K562 (cell line): ENCODE measurements around the gene KCNK4. TPM values are rescaled to one million over a fixed set of nuclear protein-coding genes. Genes with fewer than 3 reads are reported as not detected.

Experiments
- ATAC-seq: fragments of 200-7000 bp; cut with Tn5 transposase; 3 replicates; pipeline ENCODE4 v1.9.1; 2020; ENCODE audit warnings: moderate library complexity
- BruUV-seq: library from RNA; stranded (reverse); fragments of 400-500 nt; replicated peaks from 2 replicates; lab custom pipeline; 2021; lab: Mats Ljungman, UMichigan
- CTCF ChIA-PET: fragments of 300-600 bp; formaldehyde crosslinking; extraction: SDS; loops from one replicate; lab custom pipeline; 2021; ENCODE audit warnings: low intra/inter-chr PET ratio; lab: Yijun Ruan, JAX
- POLR2A ChIA-PET: fragments of 300-600, 350-650 bp; sonication (Branson Sonifier 250); formaldehyde crosslinking; extraction: SDS; loops from one replicate; lab custom pipeline; 2021; ENCODE audit warnings: antibody characterized with exemption, inconsistent platforms; lab: Yijun Ruan, JAX
- DNase-seq, 4 experiments: peaks; one replicate each; pipeline versions ENCODE4 v3.0.0 to v3.0.0-alpha.2; 2011 to 2018; ENCODE audit warnings: low spot score in 3 of 4, mixed read lengths in 3 of 4; ENCODE audit errors: extremely low read depth in 1 of 4
- FAIRE-seq: peaks from 2 replicates; lab custom pipeline; 2011; peaks lifted over from hg19 to GRCh38; lab: Jason Lieb, UNC
- H2AFZ ChIP-seq: 2 replicates; pipeline ENCODE4 v1.6.0; 2011; ENCODE audit warnings: low read depth, low read length, control low read depth, inconsistent platforms
- H3K27ac ChIP-seq: fragments of 200-600 bp; 3 replicates; pipeline ENCODE4 v1.8.0; 2011; ENCODE audit warnings: low read depth, mild to moderate bottlenecking, control low read depth, inconsistent platforms, low read length, moderate library complexity, mixed read lengths; ENCODE audit errors: extremely low read depth
- H3K27me3 ChIP-seq, 2 experiments: fragments of 300-600 bp in 1 of 2; 2 replicates in 1 of 2; 3 replicates in 1 of 2; pipeline versions ENCODE4 v1.6.0 to v1.8.0; 2011; ENCODE audit warnings: inconsistent platforms in 2 of 2, low read length in 2 of 2, mild to moderate bottlenecking in 1 of 2, mixed read lengths in 1 of 2, moderate library complexity in 1 of 2; ENCODE audit not compliant: control insufficient read depth in 2 of 2, insufficient read depth in 2 of 2
- H3K36me3 ChIP-seq: fragments of 300-600 bp; 3 replicates; pipeline ENCODE4 v1.8.0; 2011; ENCODE audit warnings: mild to moderate bottlenecking, low read length, inconsistent platforms; ENCODE audit not compliant: control insufficient read depth, insufficient read depth
- H3K4me1 ChIP-seq, 2 experiments: fragments of 200-600 bp in 1 of 2; replicated peaks in 1 of 2; 2 replicates in 1 of 2; 3 replicates in 1 of 2; pipeline versions ENCODE4 v1.5.1 to v1.8.0; 2011; ENCODE audit warnings: inconsistent platforms in 2 of 2, low read length in 2 of 2, mild to moderate bottlenecking in 1 of 2, mixed read lengths in 1 of 2, moderate library complexity in 1 of 2; ENCODE audit not compliant: control insufficient read depth in 2 of 2, insufficient read depth in 2 of 2
- H3K4me2 ChIP-seq: 2 replicates; pipeline ENCODE4 v1.6.1; 2011; ENCODE audit warnings: low read length, control low read depth, inconsistent platforms, mixed read lengths; ENCODE audit not compliant: insufficient read depth
- H3K4me3 ChIP-seq: fragments of 200-600 bp; sonication (generic), shearing (Covaris generic); 2 replicates; pipeline ENCODE4 v1.5.1; 2016; ENCODE audit warnings: control low read depth, inconsistent platforms
- H3K79me2 ChIP-seq: fragments of 200-600 bp; 3 replicates; pipeline ENCODE4 v1.8.0; 2011; ENCODE audit warnings: low read length, inconsistent platforms; ENCODE audit not compliant: control insufficient read depth, insufficient read depth
- H3K9ac ChIP-seq, 2 experiments: 2 replicates each; pipeline versions ENCODE4 v1.6.0 to v1.6.1; 2011; ENCODE audit warnings: low read depth in 2 of 2, low read length in 2 of 2, control low read depth in 1 of 2, inconsistent platforms in 1 of 2, mild to moderate bottlenecking in 1 of 2, mixed read lengths in 1 of 2; ENCODE audit not compliant: insufficient read depth in 1 of 2
- H3K9me1 ChIP-seq: one replicate; pipeline ENCODE4 v1.6.0; 2011; ENCODE audit warnings: inconsistent platforms, mild to moderate bottlenecking, low read length, moderate library complexity; ENCODE audit not compliant: control insufficient read depth, insufficient read depth
- H3K9me3 ChIP-seq: replicated peaks from 2 replicates; pipeline ENCODE4 v1.5.1; 2011; ENCODE audit warnings: low read depth, low read length, inconsistent platforms; ENCODE audit not compliant: control insufficient read depth, insufficient read depth
- H4K20me1 ChIP-seq: replicated peaks from 2 replicates; pipeline ENCODE4 v1.6.1; 2011; ENCODE audit warnings: low read length, inconsistent platforms, mixed read lengths; ENCODE audit not compliant: control insufficient read depth, insufficient read depth
- HDAC2 ChIP-seq: fragments of 450-650 bp; IDR thresholded peaks from 2 replicates; pipeline ENCODE4 v1.6.1; 2016; ENCODE audit warnings: mild to moderate bottlenecking
- HSF4 ChIP-seq: fragments of 250-450 bp; sonication (Bioruptor Pico); IDR thresholded peaks from 2 replicates; pipeline ENCODE4 v2.1.2; 2022; ENCODE audit warnings: mild to moderate bottlenecking, moderate library complexity, borderline replicate concordance
- ID3 ChIP-seq, 2 experiments: fragments of 250-450 bp in 1 of 2; fragments of 450-650 bp in 1 of 2; sonication (Bioruptor Pico) in 1 of 2; IDR thresholded peaks; 2 replicates each; pipeline versions ENCODE4 v1.6.1 to v1.8.0; 2016 to 2021; ENCODE audit warnings: mild to moderate bottlenecking in 2 of 2, moderate library complexity in 2 of 2, missing compliant biosample characterization in 1 of 2, missing genetic modification characterization in 1 of 2
- KDM5B ChIP-seq: fragments of 200-600 bp; sonication (generic); IDR thresholded peaks from 2 replicates; pipeline ENCODE4 v1.6.1; 2012; ENCODE audit warnings: low read depth, mild to moderate bottlenecking, moderate library complexity, low read length, control low read depth, inconsistent platforms; ENCODE audit not compliant: insufficient replicate concordance
- PYGO2 ChIP-seq: fragments of 450-650 bp; IDR thresholded peaks from 2 replicates; pipeline ENCODE4 v1.6.1; 2016; ENCODE audit warnings: mild to moderate bottlenecking, missing genetic modification characterization, moderate library complexity, missing compliant biosample characterization
- RBM25 ChIP-seq: fragments of 200-400 bp; formaldehyde crosslinking; IDR thresholded peaks from 2 replicates; pipeline ENCODE4 v1.6.1; 2018; ENCODE audit warnings: low read length, low read depth, moderate library complexity; ENCODE audit not compliant: severe bottlenecking
- RCOR1 ChIP-seq, 2 experiments: IDR thresholded peaks; 2 replicates each; pipeline ENCODE4 v1.6.1; 2012; ENCODE audit warnings: low read depth in 2 of 2, low read length in 2 of 2, borderline replicate concordance in 1 of 2, improper control_type of control experiment in 1 of 2
- TRIM25 ChIP-seq: fragments of 450-650 bp; IDR thresholded peaks from 2 replicates; pipeline ENCODE4 v1.7.0; 2016; ENCODE audit warnings: borderline replicate concordance
- USF2 ChIP-seq: sonication (generic); formaldehyde crosslinking; IDR thresholded peaks from 2 replicates; pipeline ENCODE4 v1.5.0; 2020; ENCODE audit warnings: missing genetic modification reagents
- whole genome bisulfite sequencing: fragments of 100-300 bp; shearing (Covaris generic); methylation state at CpG from one replicate; pipeline ENCODE4 v1.1.6; 2016; ENCODE audit warnings: low coverage, mixed read lengths; ENCODE audit not compliant: insufficient coverage; ENCODE audit errors: missing lambda C conversion rate; 5-methylcytosine and 5-hydroxymethylcytosine counted together
- in situ Hi-C: fragments of 300-500 bp; cut with MboI; formaldehyde crosslinking; loops from 4 replicates; pipeline ENCODE4 v1.15.0; 2018; ENCODE audit warnings: inconsistent platforms, mixed read lengths
- intact Hi-C: fragments of 100-400 bp; cut with micrococcal nuclease; formaldehyde crosslinking; loops from 2 replicates; pipeline ENCODE4 v1.14.2; 2022
- polyA plus RNA-seq, 8 experiments: library from polyadenylated mRNA; depleted of rRNA in 4 of 8; stranded (reverse) in 5 of 8; unstranded in 3 of 8; fragments of >200 nt; fragmentation: Nextera tagmentation in 2 of 8; fragmentation: Illumina TruSeq in 1 of 8; extraction: Ambion mirVana in 2 of 8; extraction: Trizol in 1 of 8; gene quantifications; 2 replicates each; pipeline versions ENCODE4 v1.2.1 to v1.2.3, GENCODE V29; 2011 to 2014; ENCODE audit warnings: inconsistent platforms in 1 of 8, missing spikeins in 1 of 8
- total RNA-seq, 7 experiments: library from RNA; depleted of rRNA in 6 of 7; stranded (reverse); fragments of >200 nt in 6 of 7; fragmentation: Illumina TruSeq in 2 of 7; extraction: Trizol in 2 of 7; gene quantifications; 2 replicates each; pipeline versions ENCODE4 v1.2.1 to v1.2.3, GENCODE V29; 2011 to 2021; ENCODE audit warnings: low replicate concordance in 1 of 7

KCNK4 gene
- total and polyA plus RNA-seq, 9 of the 15 experiments (the other 6 are each of a cell fraction or from before 2014, with no cell fraction given) = not detected

- Histone ChIP-seq H3K4me3 (no peak overlapping the region), H2AFZ (no peak overlapping the region), H3K9me1 (no peaks in the 10 kb centered on the region), H3K36me3 (peaks cover 22% of the 10 kb centered on the region; the same call in 1 of the 3 replicates), H3K9ac (no peak overlapping the region), H3K79me2 (no peaks in the 10 kb centered on the region), H3K4me2 (no peak overlapping the region), H3K27me3 (no peaks in the 10 kb centered on the region), H4K20me1 (no peaks in the 10 kb centered on the region), H3K9me3 (no peaks in the 10 kb centered on the region), H3K4me1 (peaks cover 2 to 28% of the 10 kb centered on the region in 2 experiments; a peak in 4 of 5 replicates), H3K27ac (no peak overlapping the region)
- no peak for DNase-seq
- in situ Hi-C loops = no loop called here
- intact Hi-C loops = no loop called here
- ATAC-seq = no peak
- no peak for TF ChIP-seq HSF4 (CRISPR knock-in tag)
- no peak for TF ChIP-seq PYGO2
- TF ChIP-seq KDM5B = no peak
- peak; percentile 73 for FAIRE-seq
- POLR2A ChIA-PET = interaction anchor here (0.6 to 1.6 kb wide), 10 partner anchors 8 to 380 kb away, joined by 3 to 5 read pairs (median 3); no protein-coding TSS in a partner anchor
- BruUV-seq = no TSS peak
- 89% methylated on average over 9 of the region's 11 CpGs for WGBS
- CTCF ChIA-PET = no interaction called here
Observed at GRCh38 chr11:64324692-64325469, 33.8 kb downstream of the KCNK4 start.

- DNase-seq = no peak
- ATAC-seq = no peak
- H3K36me3 ChIP-seq = peaks cover 5% of the 10 kb centered on the region; the same call in 2 of the 3 replicates
- CTCF ChIA-PET = no interaction called here
- H3K9me1 ChIP-seq = no peaks in the 10 kb centered on the region
- H2AFZ ChIP-seq = no peak overlapping the region
- no peak overlapping the region for H3K27ac ChIP-seq
- H4K20me1 ChIP-seq = no peaks in the 10 kb centered on the region
- H3K4me2 ChIP-seq = no peak overlapping the region
- H3K27me3 ChIP-seq = no peaks in the 10 kb centered on the region
- POLR2A ChIA-PET = interaction anchor here (1.5 kb wide), 1 partner anchor 10 kb away, joined by 6 read pairs; the partner anchor contains the start of genes PRDX5 and TRMT112
- H3K4me1 ChIP-seq = peaks cover 18 to 44% of the 10 kb centered on the region in 2 experiments
- H3K79me2 ChIP-seq = no peaks in the 10 kb centered on the region
- FAIRE-seq = no peak
- no TSS peak for BruUV-seq
- WGBS = 15% methylated on average over 2 of the region's 2 CpGs
- H3K4me3 ChIP-seq = no peak overlapping the region
- intact Hi-C loops (no loop called here), in situ Hi-C loops (no loop called here)
- H3K9me3 ChIP-seq = no peaks in the 10 kb centered on the region; the same call in 1 of the 2 replicates
- H3K9ac ChIP-seq = no peak overlapping the region
- TF ChIP-seq USF2 (CRISPR knock-in tag) (peak; percentile 29; the same call in 1 of the 2 replicates), RCOR1 (IDR thresholded peaks at IDR 0.05; ENCODE audit: borderline replicate concordance in 1 of 2, low read depth in 2 of 2, low read length in 2 of 2) (0 out of 4 replicates have a peak, but pooled peaks of 1 of the 2 experiments have one; percentile 48), HDAC2 (peak; percentile 40; the same call in 1 of the 2 replicates), TRIM25 (no peak), ID3 (CRISPR knock-in tag; IDR thresholded peaks at IDR 0.05) (no peak), ID3 (tag; IDR thresholded peaks at IDR 0.05) (no peak), RBM25 (peak; percentile 91)
Observed at GRCh38 chr11:64327375-64327774, 36.3 kb downstream of the KCNK4 start.
